Mucosa of descending colon (tissue), 3 donors: ENCODE results near the gene MDFI. TPM values are rescaled to one million over a fixed set of nuclear protein-coding genes. Genes with fewer than 3 reads are reported as not detected.
A peak's percentile ranks its signal among the peaks of the same experiment; 100 is the strongest.

Experiments
- ATAC-seq: fragments of 200-7000 bp; cut with Tn5 transposase; one replicate; pipeline ENCODE4 v1.9.1; 2020; ENCODE audit warnings: mild to moderate bottlenecking, moderate library complexity
- DNase-seq, 3 donors: peaks; one replicate each; pipeline ENCODE4 v3.0.0-alpha.2; 2020
- H3K36me3 ChIP-seq: fragments of 200-600 bp; one replicate; pipeline ENCODE4 v1.8.0; 2021; ENCODE audit warnings: low read depth, mild to moderate bottlenecking
- H3K4me1 ChIP-seq: fragments of 200-600 bp; one replicate; pipeline ENCODE4 v1.8.0; 2021; ENCODE audit warnings: low read depth, mild to moderate bottlenecking
- H3K4me3 ChIP-seq: fragments of 200-600 bp; one replicate; pipeline ENCODE4 v1.8.0; 2021; ENCODE audit warnings: mild to moderate bottlenecking
- H3K9me3 ChIP-seq: fragments of 200-600 bp; one replicate; pipeline ENCODE4 v1.8.0; 2021; ENCODE audit warnings: mild to moderate bottlenecking
- intact Hi-C, 2 donors: fragments of 100-400 bp; cut with DNase I in 1 of 2; cut with micrococcal nuclease in 1 of 2; formaldehyde crosslinking; loops; one replicate each; pipeline versions ENCODE4 v1.11.0 to v1.11.1; 2022; cut with DNase I, micrococcal nuclease
- total RNA-seq, 3 donors: library from RNA; stranded (reverse); fragmentation: NEBNext Ultra II Directional in 2 of 3; extraction: Animal tissue kit (Norgen Biotek cat#: 25700) in 2 of 3; gene quantifications; one replicate each; pipeline versions ENCODE4 v1.2.1 to v1.2.4, GENCODE V29; 2021 to 2023
- TF ChIP-seq, protein P1 (sequence below): fragments of 200-600 bp; IDR thresholded peaks from one replicate; pipeline ENCODE4 v1.8.0; 2022; ENCODE audit warnings: antibody characterized with exemption, mild to moderate bottlenecking
- donor health status: DM: no; HTN: no; CAD: no; lungs with moderate emphysema.
- donor health status: DM: no; HTN: no; CAD: no.
- donor health status: DM: no; HTN: yes; CAD: no.

The MDFI gene
- total RNA-seq, 3 donors from 2014 or later: 0.96 to 2.2 (median 2.1) TPM

DNA sequence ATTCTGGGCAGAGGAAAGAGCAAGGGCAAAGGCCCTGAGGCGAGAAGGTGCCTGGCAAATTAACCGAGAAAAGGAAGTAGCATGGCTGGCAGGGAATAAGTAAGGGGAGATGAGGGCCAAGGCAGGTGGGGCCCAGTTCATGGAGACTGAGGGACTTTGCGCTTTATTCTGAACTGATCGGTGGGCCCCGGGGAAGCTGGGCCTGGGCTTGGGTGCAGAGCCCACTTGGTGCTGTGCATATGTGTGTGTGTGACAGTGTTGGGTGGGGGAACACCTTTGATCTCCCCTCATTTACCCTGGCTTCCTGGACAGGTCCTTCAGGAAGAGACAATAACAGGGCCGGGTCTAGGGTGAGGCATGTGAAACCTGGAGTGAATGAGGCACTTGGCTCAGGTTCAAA, 2.9 kb upstream of the MDFI start:
- no peak overlapping the region for H3K4me3 ChIP-seq
- no peaks in the 10 kb centered on the region for H3K36me3 ChIP-seq
- H3K9me3 ChIP-seq: no peaks in the 10 kb centered on the region
- ATAC-seq: no peak
- TF ChIP-seq, protein P1, sequence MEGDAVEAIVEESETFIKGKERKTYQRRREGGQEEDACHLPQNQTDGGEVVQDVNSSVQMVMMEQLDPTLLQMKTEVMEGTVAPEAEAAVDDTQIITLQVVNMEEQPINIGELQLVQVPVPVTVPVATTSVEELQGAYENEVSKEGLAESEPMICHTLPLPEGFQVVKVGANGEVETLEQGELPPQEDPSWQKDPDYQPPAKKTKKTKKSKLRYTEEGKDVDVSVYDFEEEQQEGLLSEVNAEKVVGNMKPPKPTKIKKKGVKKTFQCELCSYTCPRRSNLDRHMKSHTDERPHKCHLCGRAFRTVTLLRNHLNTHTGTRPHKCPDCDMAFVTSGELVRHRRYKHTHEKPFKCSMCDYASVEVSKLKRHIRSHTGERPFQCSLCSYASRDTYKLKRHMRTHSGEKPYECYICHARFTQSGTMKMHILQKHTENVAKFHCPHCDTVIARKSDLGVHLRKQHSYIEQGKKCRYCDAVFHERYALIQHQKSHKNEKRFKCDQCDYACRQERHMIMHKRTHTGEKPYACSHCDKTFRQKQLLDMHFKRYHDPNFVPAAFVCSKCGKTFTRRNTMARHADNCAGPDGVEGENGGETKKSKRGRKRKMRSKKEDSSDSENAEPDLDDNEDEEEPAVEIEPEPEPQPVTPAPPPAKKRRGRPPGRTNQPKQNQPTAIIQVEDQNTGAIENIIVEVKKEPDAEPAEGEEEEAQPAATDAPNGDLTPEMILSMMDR: no peak
- peaks cover 10% of the 10 kb centered on the region for H3K4me1 ChIP-seq
- no peak for DNase-seq
- intact Hi-C loops: no loop called here

DNA sequence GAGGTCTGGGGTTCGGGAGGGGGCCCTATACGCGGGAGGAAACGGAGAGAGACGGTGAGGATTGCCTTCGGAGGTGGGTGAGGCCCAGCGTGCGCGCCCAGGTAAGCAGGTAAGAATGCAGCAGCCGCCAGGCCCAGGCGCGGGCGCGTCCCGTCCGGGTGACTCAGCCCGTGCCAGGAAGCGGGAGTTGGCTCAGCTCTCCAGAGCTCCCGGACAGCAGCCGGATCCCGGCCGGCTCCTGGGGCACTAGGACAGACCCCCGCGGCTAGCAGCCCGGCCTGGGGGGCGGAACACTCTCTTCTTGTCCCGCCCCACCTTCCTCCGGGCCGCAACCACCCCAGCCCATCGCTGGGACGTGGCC, 1.5 kb upstream of the MDFI start:
- H3K4me1 ChIP-seq: peaks cover 10% of the 10 kb centered on the region
- DNase-seq: peak in 2 of 3 donors; percentile 66 to 76
- TF ChIP-seq, protein P1: no peak
- no peaks in the 10 kb centered on the region for H3K9me3 ChIP-seq
- no peaks in the 10 kb centered on the region for H3K36me3 ChIP-seq
- ATAC-seq: peak; percentile 97
- intact Hi-C loops: no loop called here
- H3K4me3 ChIP-seq: no peak overlapping the region

DNA sequence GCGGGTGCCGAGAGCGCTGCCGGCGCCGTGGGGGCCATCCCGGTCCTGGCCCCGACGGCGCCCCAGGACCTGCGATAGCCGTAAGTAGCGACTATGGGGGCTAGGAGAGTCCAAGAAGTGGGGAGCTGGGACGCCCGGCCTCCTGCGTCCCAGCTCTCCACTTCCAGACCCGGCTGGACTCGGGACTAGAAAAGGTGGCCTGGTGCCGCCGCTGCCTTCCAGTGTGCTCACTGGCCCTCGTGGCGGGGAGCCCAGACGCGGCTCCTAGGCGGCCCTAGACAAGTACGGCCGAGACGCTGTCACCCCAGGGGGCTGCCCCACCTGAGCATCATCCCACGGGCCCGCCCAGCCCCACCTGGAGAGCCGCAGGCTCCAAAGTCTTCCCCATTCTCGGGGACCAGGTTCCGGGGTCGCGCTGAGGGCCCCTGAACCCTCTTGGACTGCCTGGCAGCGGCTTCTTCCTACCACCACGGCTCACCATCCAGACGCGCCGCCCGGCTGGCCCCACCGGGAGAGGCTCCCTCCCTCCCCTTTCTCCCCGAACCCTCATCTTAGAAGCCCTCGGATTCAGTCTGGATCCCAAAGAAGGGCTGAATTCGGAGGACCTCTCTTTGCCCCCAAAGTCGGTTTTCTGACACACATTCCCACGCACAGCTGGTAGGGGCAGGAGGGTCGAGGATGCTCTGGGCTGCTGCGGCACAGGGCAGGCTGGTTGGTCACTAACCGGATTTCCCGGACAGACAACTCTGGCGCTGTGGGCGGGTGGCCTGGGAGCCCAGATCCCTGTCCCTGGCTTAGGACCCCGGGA, 870 bp upstream of the MDFI start:
- intact Hi-C loops: no loop called here
- Histone ChIP-seq H3K4me1 (peaks cover 10% of the 10 kb centered on the region), H3K9me3 (no peaks in the 10 kb centered on the region), H3K4me3 (no peak overlapping the region), H3K36me3 (no peaks in the 10 kb centered on the region)
- ATAC-seq (peak; percentile 47), DNase-seq (no peak)
- TF ChIP-seq, protein P1: no peak

- ATAC-seq: no peak
- DNase-seq: peak in 1 of 3 donors; percentile 18
Observed at GRCh38 chr6:41638935-41639808, 904 bp downstream of the MDFI start.

DNA sequence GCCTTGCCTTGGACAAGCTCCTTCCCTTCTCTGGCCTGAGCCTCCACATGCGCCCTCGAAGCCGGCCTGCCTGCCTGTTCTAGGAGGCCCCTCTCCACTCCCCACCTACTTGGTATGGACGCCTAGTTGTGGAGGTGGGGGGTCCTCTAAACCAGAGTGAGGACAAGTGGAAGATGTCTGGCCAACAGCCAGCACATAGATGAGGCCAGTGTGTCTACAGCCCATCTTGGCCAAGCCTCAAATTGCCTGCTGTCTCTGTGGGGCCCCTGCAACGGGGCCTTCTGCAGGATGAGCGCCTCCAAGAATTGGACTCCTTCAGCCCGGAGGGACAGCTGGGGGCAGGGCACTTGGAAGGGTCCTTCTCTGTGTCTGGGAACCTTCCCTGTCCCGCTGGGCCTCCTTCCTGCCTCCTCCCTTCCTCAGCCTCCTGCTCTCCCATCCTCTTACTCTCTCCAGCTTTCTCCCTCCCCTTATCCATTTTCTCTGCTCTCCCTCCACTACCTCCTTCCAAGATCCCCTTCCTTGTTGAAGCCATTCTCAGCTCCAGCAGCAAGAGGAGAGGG, 1.6 kb downstream of the MDFI start:
- H3K4me3 ChIP-seq: no peak overlapping the region
- no peaks in the 10 kb centered on the region for H3K36me3 ChIP-seq
- ATAC-seq (no peak), DNase-seq (no peak)
- H3K4me1 ChIP-seq: peaks cover 10% of the 10 kb centered on the region
- no peaks in the 10 kb centered on the region for H3K9me3 ChIP-seq
- TF ChIP-seq, protein P1: no peak
- intact Hi-C loops: no loop called here

More at GRCh38 chr6:41638935-41639808, 904 bp downstream of the MDFI start:
- intact Hi-C loops: no loop called here
- no peak overlapping the region for H3K4me3 ChIP-seq
- TF ChIP-seq, protein P1: no peak
- no peaks in the 10 kb centered on the region for H3K9me3 ChIP-seq
- peaks cover 10% of the 10 kb centered on the region for H3K4me1 ChIP-seq
- H3K36me3 ChIP-seq: no peaks in the 10 kb centered on the region
